ENCODE data around the gene AP1S3.

The AP1S3 gene

GRCh38 chr2:223832241-223832903, 5.0 kb downstream of the AP1S3 start:
- H3K9me3 ChIP-seq (ENCODE audit: insufficient read depth, low read depth, low read length): no peaks in the 10 kb centered on the region
- no peaks in the 10 kb centered on the region for H3K27me3 ChIP-seq (ENCODE audit: insufficient read depth, low read length, poor library complexity, severe bottlenecking)
- H3K4me1 ChIP-seq (ENCODE audit: insufficient read depth, low read length, poor library complexity, severe bottlenecking): peaks cover 6% of the 10 kb centered on the region
- TF ChIP-seq EZH2phosphoT487 (IDR thresholded peaks at IDR 0.05; ENCODE audit: borderline replicate concordance): no peak
- no peak for TF ChIP-seq CTCF (conservative IDR thresholded peaks at IDR 0.05; ENCODE audit: low read length)
- no peaks in the 10 kb centered on the region for H3K9me2 ChIP-seq (replicated peaks; ENCODE audit: low read depth, low read length)
- H3K4me2 ChIP-seq (ENCODE audit: low read depth, low read length, poor library complexity, severe bottlenecking): no peak overlapping the region
- H3K36me3 ChIP-seq (ENCODE audit: insufficient read depth, low read length): no peaks in the 10 kb centered on the region
- H3K79me2 ChIP-seq (ENCODE audit: insufficient read depth, low read length): no peaks in the 10 kb centered on the region
- H2AFZ ChIP-seq (ENCODE audit: low read length): no peak overlapping the region
- H3K4me3 ChIP-seq (ENCODE audit: low read length, poor library complexity, severe bottlenecking): no peak overlapping the region
- H3K9ac ChIP-seq (ENCODE audit: low read depth, low read length, poor library complexity, severe bottlenecking): no peak overlapping the region
- no peaks in the 10 kb centered on the region for H4K20me1 ChIP-seq (ENCODE audit: insufficient read depth, low read length, poor library complexity, severe bottlenecking)
- no peaks in the 10 kb centered on the region for H3F3A ChIP-seq (ENCODE audit: low read depth)

GRCh38 chr2:223829128-223829527, 8.3 kb downstream of the AP1S3 start:
- H3K79me2 ChIP-seq (ENCODE audit: insufficient read depth, low read length): no peaks in the 10 kb centered on the region
- no peak overlapping the region for H3K4me3 ChIP-seq (ENCODE audit: low read length, poor library complexity, severe bottlenecking)
- H3K4me1 ChIP-seq (ENCODE audit: insufficient read depth, low read length, poor library complexity, severe bottlenecking): no peaks in the 10 kb centered on the region
- no peaks in the 10 kb centered on the region for H3F3A ChIP-seq (ENCODE audit: low read depth)
- no peaks in the 10 kb centered on the region for H3K27me3 ChIP-seq (ENCODE audit: insufficient read depth, low read length, poor library complexity, severe bottlenecking)
- H3K9me3 ChIP-seq (ENCODE audit: insufficient read depth, low read depth, low read length): no peaks in the 10 kb centered on the region
- H2AFZ ChIP-seq (ENCODE audit: low read length): no peak overlapping the region
- no peak overlapping the region for H3K4me2 ChIP-seq (ENCODE audit: low read depth, low read length, poor library complexity, severe bottlenecking)
- H3K36me3 ChIP-seq (ENCODE audit: insufficient read depth, low read length): no peaks in the 10 kb centered on the region
- H4K20me1 ChIP-seq (ENCODE audit: insufficient read depth, low read length, poor library complexity, severe bottlenecking): no peaks in the 10 kb centered on the region
- TF ChIP-seq CTCF (conservative IDR thresholded peaks at IDR 0.05; ENCODE audit: low read length) (no peak), EZH2phosphoT487 (IDR thresholded peaks at IDR 0.05; ENCODE audit: borderline replicate concordance) (no peak)
- no peak overlapping the region for H3K9ac ChIP-seq (ENCODE audit: low read depth, low read length, poor library complexity, severe bottlenecking)
- no peaks in the 10 kb centered on the region for H3K9me2 ChIP-seq (replicated peaks; ENCODE audit: low read depth, low read length)

GRCh38 chr2:223828314-223828713, 9.1 kb downstream of the AP1S3 start:
- Histone ChIP-seq H3K9ac (ENCODE audit: low read depth, low read length, poor library complexity, severe bottlenecking) (no peak overlapping the region), H3K4me2 (ENCODE audit: low read depth, low read length, poor library complexity, severe bottlenecking) (no peak overlapping the region), H3K9me2 (replicated peaks; ENCODE audit: low read depth, low read length) (no peaks in the 10 kb centered on the region), H3K27me3 (ENCODE audit: insufficient read depth, low read length, poor library complexity, severe bottlenecking) (no peaks in the 10 kb centered on the region), H4K20me1 (ENCODE audit: insufficient read depth, low read length, poor library complexity, severe bottlenecking) (no peaks in the 10 kb centered on the region), H3K4me3 (ENCODE audit: low read length, poor library complexity, severe bottlenecking) (no peak overlapping the region), H2AFZ (ENCODE audit: low read length) (no peak overlapping the region), H3F3A (ENCODE audit: low read depth) (no peaks in the 10 kb centered on the region), H3K4me1 (ENCODE audit: insufficient read depth, low read length, poor library complexity, severe bottlenecking) (no peaks in the 10 kb centered on the region), H3K79me2 (ENCODE audit: insufficient read depth, low read length) (no peaks in the 10 kb centered on the region), H3K36me3 (ENCODE audit: insufficient read depth, low read length) (no peaks in the 10 kb centered on the region), H3K9me3 (ENCODE audit: insufficient read depth, low read depth, low read length) (no peaks in the 10 kb centered on the region)
- no peak for TF ChIP-seq CTCF (conservative IDR thresholded peaks at IDR 0.05; ENCODE audit: low read length)
- no peak for TF ChIP-seq EZH2phosphoT487 (IDR thresholded peaks at IDR 0.05; ENCODE audit: borderline replicate concordance)

All from Loucy (cell line).